ENCODE results near the gene TRNP1. TPM values are rescaled to one million over a fixed set of nuclear protein-coding genes. Genes with fewer than 3 reads are reported as not detected.
A peak's percentile ranks its signal among the peaks of the same experiment; 100 is the strongest.
"Not testable (repeated sequence)": the region's sequence is repeated elsewhere in the genome, so short reads cannot be mapped to it uniquely, and the experiment has no call there.

TRNP1 gene, protein sequence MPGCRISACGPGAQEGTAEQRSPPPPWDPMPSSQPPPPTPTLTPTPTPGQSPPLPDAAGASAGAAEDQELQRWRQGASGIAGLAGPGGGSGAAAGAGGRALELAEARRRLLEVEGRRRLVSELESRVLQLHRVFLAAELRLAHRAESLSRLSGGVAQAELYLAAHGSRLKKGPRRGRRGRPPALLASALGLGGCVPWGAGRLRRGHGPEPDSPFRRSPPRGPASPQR
- 16.2 TPM for total RNA-seq
- long read RNA-seq, transcript TRNP1-201 (2 exons, 1,958 nt): major isoform, 49 of 67 reads
- long read RNA-seq, transcript TRNP1-202 (2 exons, 575 nt): minor isoform, 9 of 67 reads
- long read RNA-seq, partial matches to known transcripts: 0 of 67 reads
- long read RNA-seq, other reads (novel, unspliced or antisense): 9 of 67 reads

GRCh38 chr1:26993237-26994019 lies at the start of gene TRNP1:
Gene TRNP1, plus strand, starts transcription at chr1:26993692. Its CDS starts 95 bp downstream, at chr1:26993787.
- H3K4me3 ChIP-seq: peak within 1 kb of the TSS; percentile 61
- peak; percentile 73 for ATAC-seq
- H3K36me3 ChIP-seq: no peaks in the 10 kb centered on the region
- H3K27ac ChIP-seq: peak within 1 kb of the TSS; percentile 51
- peak; percentile 86 for DNase-seq
- intact Hi-C loops (cut with DNase I): no loop called here
- TF ChIP-seq CTCF (IDR thresholded peaks at IDR 0.05): no peak
- H3K27me3 ChIP-seq: peaks cover 21% of the 10 kb centered on the region
- H3K9me3 ChIP-seq: no peaks in the 10 kb centered on the region
- H3K4me1 ChIP-seq: peaks cover 32% of the 10 kb centered on the region

GRCh38 chr1:26945138-26945537 lies 48.4 kb upstream of the TRNP1 start:
- Histone ChIP-seq H3K27ac (no peak overlapping the region), H3K36me3 (peaks cover 64% of the 10 kb centered on the region), H3K27me3 (no peaks in the 10 kb centered on the region), H3K9me3 (no peaks in the 10 kb centered on the region), H3K4me1 (no peaks in the 10 kb centered on the region), H3K4me3 (no peak overlapping the region)
- no peak for DNase-seq
- ATAC-seq: no peak
- intact Hi-C loops (cut with DNase I): no loop called here
- TF ChIP-seq CTCF (IDR thresholded peaks at IDR 0.05): no peak

- H3K36me3 ChIP-seq: peaks cover 64% of the 10 kb centered on the region
- ATAC-seq: no peak
- H3K27ac ChIP-seq: no peak overlapping the region
Observed at GRCh38 chr1:26945728-26946127, 47.8 kb upstream of the TRNP1 start.

DNA sequence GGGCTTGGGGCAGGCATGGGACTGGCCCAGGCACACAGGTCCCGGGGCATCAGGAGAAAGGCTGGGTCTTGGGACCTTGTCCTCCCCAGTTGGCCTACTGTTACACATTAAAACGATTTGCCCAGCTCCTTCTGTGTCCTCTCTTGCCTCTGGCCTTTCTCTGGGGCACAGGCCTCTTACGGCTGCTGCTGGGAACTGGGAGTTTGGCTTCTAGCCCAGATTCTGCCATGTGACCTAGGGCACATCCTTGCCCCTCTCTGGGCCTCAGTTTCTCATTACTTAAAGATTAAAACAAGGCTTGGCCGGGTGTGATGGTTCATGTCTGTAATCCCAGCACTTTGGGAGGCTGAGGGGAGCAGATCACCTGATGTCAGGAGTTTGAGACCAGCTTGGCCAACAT lies 47.2 kb upstream of the TRNP1 start:
- ATAC-seq: no peak
- peaks cover 62% of the 10 kb centered on the region for H3K36me3 ChIP-seq
- no peak overlapping the region for H3K4me3 ChIP-seq
- no peaks in the 10 kb centered on the region for H3K9me3 ChIP-seq
- intact Hi-C loops (cut with DNase I): no loop called here
- TF ChIP-seq CTCF (IDR thresholded peaks at IDR 0.05): no peak
- H3K27ac ChIP-seq: no peak overlapping the region
- no peak for DNase-seq
- H3K4me1 ChIP-seq: no peaks in the 10 kb centered on the region
- no peaks in the 10 kb centered on the region for H3K27me3 ChIP-seq

More at GRCh38 chr1:26945728-26946127, 47.8 kb upstream of the TRNP1 start:
- DNase-seq: no peak
- Histone ChIP-seq H3K27me3 (no peaks in the 10 kb centered on the region), H3K4me3 (no peak overlapping the region), H3K9me3 (no peaks in the 10 kb centered on the region), H3K4me1 (no peaks in the 10 kb centered on the region)
- intact Hi-C loops (cut with DNase I): no loop called here
- no peak for TF ChIP-seq CTCF (IDR thresholded peaks at IDR 0.05)

DNA sequence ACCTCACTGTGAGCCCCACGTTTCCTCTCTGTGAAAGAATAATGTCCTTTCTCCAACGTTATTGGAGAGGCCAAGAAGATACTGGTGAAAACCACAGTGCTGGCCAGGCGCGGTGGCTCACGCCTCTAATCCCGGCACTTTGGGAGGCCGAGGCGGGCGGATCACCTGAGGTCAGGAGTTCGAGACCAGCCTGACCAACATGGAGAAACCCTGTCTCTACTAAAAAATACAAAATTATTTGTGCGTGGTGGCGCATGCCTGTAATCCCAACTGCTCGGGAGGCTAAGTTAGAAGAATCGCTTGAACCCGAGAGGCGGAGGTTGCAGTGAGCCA lies 44.8 kb upstream of the TRNP1 start:
- H3K36me3 ChIP-seq: peaks cover 38% of the 10 kb centered on the region
- DNase-seq; H3K4me1 ChIP-seq; H3K9me3 ChIP-seq; ATAC-seq; H3K4me3 ChIP-seq; H3K27me3 ChIP-seq; intact Hi-C loops (cut with DNase I); H3K27ac ChIP-seq: not testable (repeated sequence)

GRCh38 chr1:26949266-26949925 lies 44.1 kb upstream of the TRNP1 start:
- intact Hi-C loops (cut with DNase I): no loop called here
- H3K4me3 ChIP-seq: no peak overlapping the region
- DNase-seq (no peak), ATAC-seq (no peak)
- H3K27ac ChIP-seq: no peak overlapping the region
- no peaks in the 10 kb centered on the region for H3K4me1 ChIP-seq
- H3K27me3 ChIP-seq: no peaks in the 10 kb centered on the region
- H3K36me3 ChIP-seq: peaks cover 31% of the 10 kb centered on the region
- no peaks in the 10 kb centered on the region for H3K9me3 ChIP-seq
- TF ChIP-seq CTCF (IDR thresholded peaks at IDR 0.05): no peak

All from upper lobe of right lung (tissue), 1 donor.